AG04449 (cell line): Measurements from ENCODE around the gene VN1R5.
"Not testable (repeated sequence)": the region's sequence is repeated elsewhere in the genome, so short reads cannot be mapped to it uniquely, and the experiment has no call there.

Experiments
- CTCF ChIA-PET: fragments of 350-600 bp; formaldehyde crosslinking; extraction: SDS; loops from one replicate; lab custom pipeline; 2021; ENCODE audit warnings: antibody characterized with exemption; lab: Yijun Ruan, JAX
- POLR2A ChIA-PET: fragments of 400-600, 350-600 bp; formaldehyde crosslinking; extraction: SDS; loops from one replicate; lab custom pipeline; 2020; ENCODE audit warnings: antibody characterized with exemption, inconsistent platforms; lab: Yijun Ruan, JAX
- DNase-seq: peaks from one replicate; pipeline ENCODE4 v3.0.0-alpha.2; 2010; ENCODE audit warnings: low read depth, low spot score
- H3K4me3 ChIP-seq: 2 replicates; pipeline ENCODE4 v1.5.1; 2011; ENCODE audit warnings: low read depth, mild to moderate bottlenecking, control low read depth, low read length
- TF ChIP-seq, protein P1 (sequence below): IDR thresholded peaks from one replicate; pipeline ENCODE4 v1.5.1; 2011; ENCODE audit warnings: mild to moderate bottlenecking, moderate library complexity, low read length, control low read depth, inconsistent platforms; ENCODE audit not compliant: insufficient read depth; ENCODE audit errors: missing control alignments

VN1R5 gene

DNA sequence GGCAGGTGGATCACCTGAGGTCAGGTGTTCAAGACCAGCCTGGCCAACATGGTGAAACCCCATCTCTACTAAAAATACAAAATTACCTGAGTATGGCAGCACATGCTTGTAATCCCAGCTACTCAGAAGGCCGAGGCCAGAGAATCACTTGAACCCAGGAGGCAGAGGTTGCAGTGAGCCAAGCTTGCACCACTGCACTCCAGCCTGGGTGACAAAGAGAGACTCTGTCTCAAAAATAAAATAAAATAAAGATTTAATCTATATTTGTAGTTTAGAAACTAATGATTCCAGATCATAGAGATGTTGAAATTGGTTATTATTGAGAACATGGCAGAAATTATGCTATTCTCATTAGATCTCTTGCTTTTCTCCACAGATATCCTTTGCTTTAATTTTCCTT is at the start of gene VN1R5:
TSS of gene VN1R5 (plus strand) at position 301 of the 400 bp plus-strand sequence.
- DNase-seq, CTCF ChIA-PET, H3K4me3 ChIP-seq, POLR2A ChIA-PET: not testable (repeated sequence)

DNA sequence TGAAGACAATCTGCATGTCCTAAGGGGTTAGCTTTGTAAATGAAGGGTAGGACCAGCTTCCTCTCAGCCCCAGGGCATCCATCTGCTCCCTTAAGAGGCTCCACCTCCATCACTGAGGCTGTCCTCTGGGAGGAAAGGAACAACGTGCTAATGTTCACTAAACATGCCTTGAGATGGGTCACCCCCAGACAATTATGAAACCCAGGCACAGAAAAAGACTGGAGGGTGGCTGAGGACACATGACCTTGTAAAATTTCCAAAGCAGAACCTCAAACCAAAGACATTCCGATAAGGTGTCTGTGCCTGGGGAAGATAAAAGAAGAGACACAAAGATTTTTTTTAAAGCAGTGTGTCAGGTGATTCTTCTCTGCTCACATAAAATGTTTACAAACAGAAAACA is 46.5 kb upstream of the VN1R5 start:
- H3K4me3 ChIP-seq, result peak overlapping the region; percentile 97
- POLR2A ChIA-PET, result no interaction called here
- CTCF ChIA-PET, result no interaction called here
- TF ChIP-seq, protein P1, sequence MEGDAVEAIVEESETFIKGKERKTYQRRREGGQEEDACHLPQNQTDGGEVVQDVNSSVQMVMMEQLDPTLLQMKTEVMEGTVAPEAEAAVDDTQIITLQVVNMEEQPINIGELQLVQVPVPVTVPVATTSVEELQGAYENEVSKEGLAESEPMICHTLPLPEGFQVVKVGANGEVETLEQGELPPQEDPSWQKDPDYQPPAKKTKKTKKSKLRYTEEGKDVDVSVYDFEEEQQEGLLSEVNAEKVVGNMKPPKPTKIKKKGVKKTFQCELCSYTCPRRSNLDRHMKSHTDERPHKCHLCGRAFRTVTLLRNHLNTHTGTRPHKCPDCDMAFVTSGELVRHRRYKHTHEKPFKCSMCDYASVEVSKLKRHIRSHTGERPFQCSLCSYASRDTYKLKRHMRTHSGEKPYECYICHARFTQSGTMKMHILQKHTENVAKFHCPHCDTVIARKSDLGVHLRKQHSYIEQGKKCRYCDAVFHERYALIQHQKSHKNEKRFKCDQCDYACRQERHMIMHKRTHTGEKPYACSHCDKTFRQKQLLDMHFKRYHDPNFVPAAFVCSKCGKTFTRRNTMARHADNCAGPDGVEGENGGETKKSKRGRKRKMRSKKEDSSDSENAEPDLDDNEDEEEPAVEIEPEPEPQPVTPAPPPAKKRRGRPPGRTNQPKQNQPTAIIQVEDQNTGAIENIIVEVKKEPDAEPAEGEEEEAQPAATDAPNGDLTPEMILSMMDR, result no peak
- DNase-seq, result no peak

DNA sequence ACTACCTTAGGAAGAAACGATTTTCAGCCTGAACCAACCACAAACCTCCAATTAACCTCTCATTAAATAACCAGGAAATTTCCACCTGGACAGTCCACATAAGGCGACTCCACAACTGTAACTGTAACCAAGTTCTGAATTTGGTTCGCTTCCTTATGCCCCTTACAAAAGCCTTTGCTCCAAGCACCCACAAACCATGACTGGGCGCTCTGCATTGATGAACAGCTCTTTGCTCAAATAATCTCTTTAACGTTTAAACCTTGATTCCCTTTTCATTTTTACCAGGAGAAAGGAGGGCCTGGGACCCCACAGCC is 45.9 kb upstream of the VN1R5 start:
- H3K4me3 ChIP-seq, result peak overlapping the region; percentile 97
- POLR2A ChIA-PET, result no interaction called here
- no peak for DNase-seq
- CTCF ChIA-PET, result interaction anchor here (0.6 kb wide), 1 partner anchor 302 kb away, joined by 3 read pairs; no protein-coding TSS in a partner anchor
- TF ChIP-seq, protein P1, result no peak

DNA sequence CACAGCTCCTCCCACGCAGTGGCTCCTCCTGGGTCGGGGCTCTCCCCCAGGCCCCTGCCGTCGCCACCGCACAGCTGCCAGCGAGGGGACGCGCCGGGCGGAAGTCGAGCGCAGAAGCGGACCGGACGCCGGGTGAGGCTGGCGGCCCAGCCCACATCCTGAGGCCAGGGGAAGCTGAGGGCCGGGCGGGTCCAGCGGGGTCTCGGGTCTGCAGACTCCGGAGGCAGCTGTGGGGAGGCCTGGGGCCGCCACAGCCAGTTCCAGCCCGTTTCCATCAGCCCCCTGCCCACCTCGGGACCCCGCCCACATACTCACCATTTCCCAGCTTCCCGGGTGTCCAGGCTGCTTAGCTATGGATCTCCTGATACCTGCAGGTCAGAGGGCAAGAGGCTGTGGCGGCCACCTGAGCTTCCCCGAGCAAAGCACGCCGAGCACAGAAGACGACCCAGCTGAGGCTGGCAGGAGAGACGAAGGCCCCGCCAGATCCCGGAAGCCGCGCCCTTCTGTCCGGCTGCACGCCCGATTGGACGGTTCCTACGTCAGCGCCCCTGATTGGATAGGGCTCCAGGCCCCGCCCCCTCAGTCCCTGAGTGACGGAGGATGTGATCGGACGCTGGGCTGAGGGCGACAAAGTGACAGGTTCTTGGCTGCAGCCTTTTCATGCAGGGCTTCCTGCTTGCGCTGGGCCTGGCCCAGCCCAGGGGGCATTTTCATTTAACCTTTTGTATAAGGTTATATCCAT is 45.3 kb upstream of the VN1R5 start:
- TF ChIP-seq, protein P1, result no peak
- ChIA-PET POLR2A (interaction anchor here (0.6 kb wide), 1 partner anchor 100 kb away, joined by 3 read pairs; no protein-coding TSS in a partner anchor), CTCF (interaction anchor here (0.6 to 1.3 kb wide), 2 partner anchors 11 to 303 kb away, joined by 3 read pairs; no protein-coding TSS in a partner anchor)
- peak; percentile 29 for DNase-seq
- peak overlapping the region; percentile 97 for H3K4me3 ChIP-seq

DNA sequence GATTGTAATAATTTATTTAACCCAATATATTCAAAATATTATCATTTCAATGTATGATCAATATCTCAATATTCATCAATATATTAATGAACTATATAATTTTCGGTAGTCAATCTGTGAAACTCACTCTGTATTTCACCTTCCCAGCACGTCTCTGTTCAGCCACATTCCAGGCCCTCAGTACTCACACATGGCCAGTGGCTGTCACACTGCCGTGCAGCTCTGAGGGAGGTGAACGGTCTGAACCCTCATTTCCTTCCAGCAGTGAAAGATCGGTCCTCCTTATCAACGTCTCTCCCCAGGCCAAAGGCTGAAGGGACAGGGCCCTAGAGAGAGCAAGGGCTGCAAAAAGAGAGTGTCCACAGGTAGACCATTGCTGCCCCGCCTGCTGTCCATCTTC is 44.5 kb upstream of the VN1R5 start:
- CTCF ChIA-PET, result interaction anchor here (1.3 kb wide), 1 partner anchor 12 kb away, joined by 3 read pairs; no protein-coding TSS in a partner anchor
- H3K4me3 ChIP-seq, result no peak overlapping the region
- POLR2A ChIA-PET, result no interaction called here
- TF ChIP-seq, protein P1, result no peak
- DNase-seq, result no peak

DNA sequence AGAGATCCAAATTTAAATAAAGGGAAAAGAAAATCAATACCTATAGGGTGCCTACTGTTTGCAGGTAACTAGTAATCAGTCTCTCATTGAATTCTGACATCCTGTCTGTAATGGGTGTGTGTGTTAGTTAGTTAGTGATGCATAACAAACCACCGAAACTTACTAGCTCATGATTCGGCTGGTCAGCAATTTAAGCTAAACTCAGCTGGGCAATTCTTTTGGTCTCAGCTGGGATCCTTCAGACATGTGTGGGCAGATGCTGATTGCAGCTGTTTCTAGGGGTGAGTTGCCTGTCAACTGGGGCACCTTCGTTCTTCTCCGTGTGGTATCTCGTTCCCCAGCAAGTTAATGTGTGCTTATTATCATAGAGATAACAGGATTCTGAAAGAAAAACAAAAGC is 43.9 kb upstream of the VN1R5 start:
- no peak overlapping the region for H3K4me3 ChIP-seq
- DNase-seq, result no peak
- ChIA-PET CTCF (no interaction called here), POLR2A (no interaction called here)
- TF ChIP-seq, protein P1, result no peak
